Lung (tissue), 12 donors: ENCODE data around the gene KIF5C. TPM values are rescaled to one million over a fixed set of nuclear protein-coding genes. Genes with fewer than 3 reads are reported as not detected.

Source experiments
- ATAC-seq: fragments of 200-7000 bp; cut with Tn5 transposase; one replicate; pipeline ENCODE4 v1.9.1; 2020; ENCODE audit warnings: moderate number of reproducible peaks; ENCODE audit not compliant: insufficient read depth, low FRiP score
- DNase-seq, 3 donors: peaks; one replicate each; pipeline ENCODE4 v3.0.0-alpha.2; 2013 to 2017
- H3K27ac ChIP-seq, 2 donors: one replicate each; pipeline ENCODE4 v1.5.1; 2013; ENCODE audit warnings: mild to moderate bottlenecking in 2 of 2, moderate library complexity in 2 of 2, control low read depth in 1 of 2, inconsistent platforms in 1 of 2, low read depth in 1 of 2, low read length in 1 of 2
- H3K27me3 ChIP-seq, 3 donors: one replicate each; pipeline ENCODE4 v1.5.1; 2013; ENCODE audit warnings: low read length in 2 of 3; ENCODE audit not compliant: control insufficient read depth in 3 of 3, insufficient read depth in 3 of 3
- H3K36me3 ChIP-seq, 4 donors: one replicate each; pipeline ENCODE4 v1.5.1; 2013; ENCODE audit warnings: low read length in 4 of 4, mild to moderate bottlenecking in 1 of 4, moderate library complexity in 1 of 4; ENCODE audit not compliant: control insufficient read depth in 4 of 4, insufficient read depth in 4 of 4
- H3K4me1 ChIP-seq, 5 donors: one replicate each; pipeline ENCODE4 v1.5.1; 2013; ENCODE audit warnings: low read length in 5 of 5, mild to moderate bottlenecking in 2 of 5, moderate library complexity in 1 of 5; ENCODE audit not compliant: control insufficient read depth in 5 of 5, insufficient read depth in 5 of 5
- H3K4me3 ChIP-seq: one replicate; pipeline ENCODE4 v1.5.1; 2013; ENCODE audit warnings: mild to moderate bottlenecking, control low read depth, moderate library complexity
- H3K9ac ChIP-seq, 2 donors: one replicate each; pipeline ENCODE4 v1.5.1; 2013; ENCODE audit warnings: low read length in 2 of 2, control low read depth in 1 of 2; ENCODE audit not compliant: insufficient read depth in 1 of 2
- H3K9me3 ChIP-seq, 4 donors: one replicate each; pipeline ENCODE4 v1.5.1; 2013; ENCODE audit warnings: low read length in 3 of 4, mild to moderate bottlenecking in 1 of 4, moderate library complexity in 1 of 4; ENCODE audit not compliant: control insufficient read depth in 4 of 4, insufficient read depth in 3 of 4
- WGBS, 2 donors: extraction: QIAGEN DNeasy Blood & Tissue Kit; methylation state at CpG; one replicate each; pipeline ENCODE4 v1.1.7; 2013; 5-methylcytosine and 5-hydroxymethylcytosine counted together
- polyA plus RNA-seq, 2 donors: library from polyadenylated mRNA; stranded (reverse); fragments of 200-250 nt; gene quantifications; one replicate each; pipeline ENCODE4 v1.2.1, GENCODE V29; 2013
- total RNA-seq, 2 donors: library from RNA; depleted of rRNA in 1 of 2; stranded (reverse); fragments of >200 nt in 1 of 2; gene quantifications; one replicate each; pipeline ENCODE4 v1.2.1, GENCODE V29; 2014 to 2021
- TF ChIP-seq, protein P1 (sequence below): IDR thresholded peaks from 2 replicates; pipeline ENCODE4 v1.5.1; 2012; ENCODE audit warnings: mild to moderate bottlenecking; ENCODE audit errors: control extremely low read depth, extremely low read depth
- donor health status: control.
- donor health status: control.
- donor health status: Bipolar disorder and iron deficiency.
- donor health status: healthy.
- donor health status: DM: yes; HTN: yes; CAD: no.

The KIF5C gene
- total and polyA plus RNA-seq, 4 donors, result 0.22 to 1.4 (median 0.49) TPM

DNA sequence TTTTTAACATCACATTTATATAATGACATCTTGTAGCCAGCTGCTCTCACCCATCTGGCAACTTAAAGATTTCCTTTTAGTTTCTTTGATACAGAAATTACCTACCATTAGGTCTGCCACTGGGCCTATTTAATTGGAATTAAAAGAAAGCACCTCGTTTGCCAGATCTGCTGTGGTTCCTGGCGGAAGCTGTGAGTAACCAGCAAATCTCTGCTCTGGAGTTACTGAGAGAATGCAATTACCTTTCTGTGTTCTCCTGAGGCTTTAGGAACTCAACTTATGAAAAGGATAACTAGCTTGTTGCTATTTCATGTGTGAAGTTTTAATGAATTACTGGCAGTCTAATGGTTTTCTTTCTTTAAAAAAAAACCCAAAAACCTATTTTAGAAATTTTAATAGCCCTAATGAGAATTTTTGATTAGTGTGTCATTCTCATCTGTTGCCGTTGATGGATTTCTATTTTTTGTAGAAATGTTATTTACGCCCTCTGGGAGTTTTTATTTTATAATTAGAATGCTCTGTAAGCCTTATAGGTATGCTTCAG, 93.8 kb downstream of the KIF5C start:
- H3K36me3 ChIP-seq, result no peaks in the 10 kb centered on the region

DNA sequence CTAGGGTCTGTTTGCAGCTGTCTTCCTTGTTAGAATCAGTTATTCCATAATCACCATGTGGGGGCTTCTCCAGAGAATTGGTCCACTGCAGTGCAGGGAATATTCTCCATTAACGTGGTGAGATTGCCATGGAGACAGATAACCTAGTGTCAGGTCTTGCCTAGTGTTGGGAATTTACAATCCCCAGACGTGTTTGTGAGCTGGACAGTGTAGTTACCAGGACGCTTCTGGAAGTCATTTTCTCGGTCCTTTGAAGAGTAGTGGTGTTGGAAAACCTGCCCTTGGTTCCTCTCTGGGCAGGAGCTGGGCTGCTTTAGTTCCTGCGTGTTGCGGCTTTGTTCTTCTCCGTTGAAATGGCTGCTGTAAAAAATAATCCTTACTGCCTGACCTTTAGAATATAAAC, 94.6 kb downstream of the KIF5C start:
- TF ChIP-seq, protein P1, sequence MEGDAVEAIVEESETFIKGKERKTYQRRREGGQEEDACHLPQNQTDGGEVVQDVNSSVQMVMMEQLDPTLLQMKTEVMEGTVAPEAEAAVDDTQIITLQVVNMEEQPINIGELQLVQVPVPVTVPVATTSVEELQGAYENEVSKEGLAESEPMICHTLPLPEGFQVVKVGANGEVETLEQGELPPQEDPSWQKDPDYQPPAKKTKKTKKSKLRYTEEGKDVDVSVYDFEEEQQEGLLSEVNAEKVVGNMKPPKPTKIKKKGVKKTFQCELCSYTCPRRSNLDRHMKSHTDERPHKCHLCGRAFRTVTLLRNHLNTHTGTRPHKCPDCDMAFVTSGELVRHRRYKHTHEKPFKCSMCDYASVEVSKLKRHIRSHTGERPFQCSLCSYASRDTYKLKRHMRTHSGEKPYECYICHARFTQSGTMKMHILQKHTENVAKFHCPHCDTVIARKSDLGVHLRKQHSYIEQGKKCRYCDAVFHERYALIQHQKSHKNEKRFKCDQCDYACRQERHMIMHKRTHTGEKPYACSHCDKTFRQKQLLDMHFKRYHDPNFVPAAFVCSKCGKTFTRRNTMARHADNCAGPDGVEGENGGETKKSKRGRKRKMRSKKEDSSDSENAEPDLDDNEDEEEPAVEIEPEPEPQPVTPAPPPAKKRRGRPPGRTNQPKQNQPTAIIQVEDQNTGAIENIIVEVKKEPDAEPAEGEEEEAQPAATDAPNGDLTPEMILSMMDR, result no peak
- H3K4me1 ChIP-seq, result peaks cover 0 to 17% (median 8%) of the 10 kb centered on the region in 5 donors
- H3K36me3 ChIP-seq, result no peaks in the 10 kb centered on the region
- ATAC-seq, result no peak
- DNase-seq, result no peak
- no peaks in the 10 kb centered on the region for H3K9me3 ChIP-seq
- no peaks in the 10 kb centered on the region for H3K27me3 ChIP-seq
- H3K9ac ChIP-seq, result no peak overlapping the region
- no peak overlapping the region for H3K4me3 ChIP-seq
- WGBS, 2 donors, result 78 to 80% methylated on average over 7 of the region's 7 CpGs
- no peak overlapping the region for H3K27ac ChIP-seq

More for the DNA sequence above, 93.8 kb downstream of the KIF5C start:
- DNase-seq (no peak), ATAC-seq (no peak)
- Histone ChIP-seq H3K27me3 (no peaks in the 10 kb centered on the region), H3K27ac (no peak overlapping the region), H3K9ac (no peak overlapping the region), H3K9me3 (no peaks in the 10 kb centered on the region), H3K4me3 (no peak overlapping the region), H3K4me1 (peaks cover 0 to 17% (median 8%) of the 10 kb centered on the region in 5 donors)
- TF ChIP-seq, protein P1, result no peak
- WGBS, 2 donors, result 91 to 92% methylated on average over 4 of the region's 4 CpGs

DNA sequence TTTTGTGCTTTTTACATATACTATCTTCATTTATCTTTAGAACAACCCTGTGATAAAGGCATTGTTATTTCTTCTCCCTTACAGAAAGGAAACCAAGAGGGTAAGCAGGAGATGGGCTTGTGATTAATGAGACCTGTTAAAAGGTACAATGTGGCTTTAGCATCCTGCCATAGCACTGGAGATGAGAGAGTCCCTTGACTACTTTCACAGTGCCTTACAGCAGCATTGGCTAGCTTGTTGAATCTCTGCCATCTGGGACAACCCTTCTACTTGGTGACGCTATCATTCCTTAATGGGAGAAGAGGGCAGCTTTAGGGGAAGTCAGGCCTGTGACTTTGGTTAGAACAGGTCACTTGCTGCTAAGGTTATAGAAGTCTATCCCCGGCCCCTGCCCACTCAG, 95.4 kb downstream of the KIF5C start:
- no peaks in the 10 kb centered on the region for H3K27me3 ChIP-seq
- no peaks in the 10 kb centered on the region for H3K36me3 ChIP-seq
- ATAC-seq, result no peak
- peaks cover 0 to 2% (median 0%) of the 10 kb centered on the region in 4 donors for H3K9me3 ChIP-seq
- no peak for DNase-seq
- no peak overlapping the region for H3K9ac ChIP-seq
- TF ChIP-seq, protein P1, result no peak
- H3K4me3 ChIP-seq, result no peak overlapping the region
- no peak overlapping the region for H3K27ac ChIP-seq
- peaks cover 0 to 17% (median 8%) of the 10 kb centered on the region in 5 donors for H3K4me1 ChIP-seq
- WGBS, 2 donors, result 85% methylated on average over 2 of the region's 2 CpGs

DNA sequence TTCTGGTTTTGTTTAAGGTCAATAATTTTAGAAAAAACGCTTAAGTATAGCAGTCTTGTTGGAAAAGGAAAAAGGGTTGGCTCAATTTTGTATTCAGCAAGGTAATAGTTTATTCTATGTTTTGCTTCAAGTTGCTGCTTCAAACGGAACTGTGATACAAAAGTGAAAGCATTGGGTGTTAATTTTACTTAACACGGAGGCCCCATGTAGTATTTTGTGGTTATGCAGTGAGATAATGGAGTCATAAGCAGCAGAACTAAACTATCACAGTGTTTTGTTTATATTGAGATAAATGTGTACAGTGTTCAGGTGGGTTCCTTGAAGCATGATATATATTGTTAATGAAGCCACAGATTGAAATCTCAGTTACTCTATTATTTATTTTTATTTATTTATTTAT, 96.5 kb downstream of the KIF5C start:
- H3K9ac ChIP-seq, result no peak overlapping the region

More for the DNA sequence above, 96.5 kb downstream of the KIF5C start:
- H3K27me3 ChIP-seq, result no peaks in the 10 kb centered on the region
- no peaks in the 10 kb centered on the region for H3K36me3 ChIP-seq
- H3K9me3 ChIP-seq, result peaks cover 0 to 2% (median 0%) of the 10 kb centered on the region in 4 donors
- H3K4me3 ChIP-seq, result no peak overlapping the region
- no peak for ATAC-seq
- 57 to 60% methylated on average over 3 of the region's 3 CpGs for WGBS, 2 donors
- H3K4me1 ChIP-seq, result peaks cover 0 to 13% (median 4%) of the 10 kb centered on the region in 5 donors
- TF ChIP-seq, protein P1, result no peak
- no peak for DNase-seq
- no peak overlapping the region for H3K27ac ChIP-seq
